Measurements from ENCODE around the gene STXBP2.

Gene STXBP2

DNA sequence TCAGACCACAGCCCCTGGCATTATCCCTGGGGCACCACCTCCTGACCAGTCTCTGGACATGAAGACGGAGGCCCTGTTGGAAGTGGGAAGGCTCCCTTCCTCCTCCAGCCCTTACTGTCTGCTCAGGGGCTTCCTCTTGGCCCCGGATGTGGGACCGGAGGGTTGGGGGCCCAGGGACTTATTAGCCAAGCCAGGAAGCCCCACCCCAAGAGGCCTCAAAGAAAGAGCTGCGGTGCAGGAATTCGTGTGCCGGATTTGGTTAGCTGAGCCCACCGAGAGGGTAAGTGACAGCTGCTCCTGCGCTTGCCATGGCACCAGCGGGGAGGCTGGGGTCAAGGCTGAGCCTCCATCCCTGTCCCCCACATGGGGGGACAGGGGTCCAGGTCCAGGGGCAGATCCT is 31.9 kb downstream of the STXBP2 start, which contains the start of gene RETN:
TSS of gene RETN (plus strand) at position 208 of the 400 bp plus-strand sequence. CDS start 278 bp downstream, outside the sequence.
- H3K27me3 ChIP-seq (ENCODE audit: control insufficient read depth in 2 of 2, insufficient read depth in 2 of 2, low read length in 2 of 2), result peaks cover 12 to 18% of the 10 kb centered on the region in 2 donors
- no peak within 1 kb of the TSS for H3K27ac ChIP-seq (ENCODE audit: low read depth in 2 of 2, low read length in 2 of 2)
- no peaks in the 10 kb centered on the region for H3K4me1 ChIP-seq (ENCODE audit: control insufficient read depth in 2 of 2, insufficient read depth in 2 of 2, low read length in 2 of 2)
- H3K36me3 ChIP-seq (ENCODE audit: control insufficient read depth in 2 of 2, insufficient read depth in 2 of 2, low read length in 2 of 2), result no peaks in the 10 kb centered on the region
- no peak within 1 kb of the TSS for H3K9ac ChIP-seq (ENCODE audit: low read depth in 1 of 2, low read length in 2 of 2)
- no peak within 1 kb of the TSS for H3K4me3 ChIP-seq (ENCODE audit: low read length in 2 of 2)
- H3K9me3 ChIP-seq (ENCODE audit: control insufficient read depth in 2 of 2, low read length in 2 of 2), result no peaks in the 10 kb centered on the region

DNA sequence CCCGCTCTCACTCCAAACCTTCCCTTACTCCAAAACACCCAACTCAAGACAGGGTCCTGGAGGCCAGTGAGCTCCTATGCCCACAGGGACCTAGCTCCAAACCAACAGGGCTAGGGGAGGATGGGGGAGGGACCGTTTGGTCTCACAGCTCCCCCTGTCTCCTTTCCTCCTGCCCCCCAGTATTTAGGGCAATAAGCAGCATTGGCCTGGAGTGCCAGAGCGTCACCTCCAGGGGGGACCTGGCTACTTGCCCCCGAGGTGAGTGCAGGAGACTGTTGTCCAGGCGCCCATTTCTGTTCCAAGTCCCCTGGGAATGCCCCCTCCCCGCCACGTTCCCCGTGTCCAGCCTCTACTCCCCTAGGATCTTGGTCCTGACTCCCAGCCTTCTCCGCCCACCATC is 32.7 kb downstream of the STXBP2 start:
- H3K27me3 ChIP-seq (ENCODE audit: control insufficient read depth in 2 of 2, insufficient read depth in 2 of 2, low read length in 2 of 2), result peaks cover 12 to 18% of the 10 kb centered on the region in 2 donors
- H3K4me1 ChIP-seq (ENCODE audit: control insufficient read depth in 2 of 2, insufficient read depth in 2 of 2, low read length in 2 of 2), result no peaks in the 10 kb centered on the region
- H3K27ac ChIP-seq (ENCODE audit: low read depth in 2 of 2, low read length in 2 of 2), result no peak overlapping the region
- H3K36me3 ChIP-seq (ENCODE audit: control insufficient read depth in 2 of 2, insufficient read depth in 2 of 2, low read length in 2 of 2), result no peaks in the 10 kb centered on the region
- H3K9ac ChIP-seq (ENCODE audit: low read depth in 1 of 2, low read length in 2 of 2), result no peak overlapping the region
- no peak overlapping the region for H3K4me3 ChIP-seq (ENCODE audit: low read length in 2 of 2)
- H3K9me3 ChIP-seq (ENCODE audit: control insufficient read depth in 2 of 2, low read length in 2 of 2), result no peaks in the 10 kb centered on the region

DNA sequence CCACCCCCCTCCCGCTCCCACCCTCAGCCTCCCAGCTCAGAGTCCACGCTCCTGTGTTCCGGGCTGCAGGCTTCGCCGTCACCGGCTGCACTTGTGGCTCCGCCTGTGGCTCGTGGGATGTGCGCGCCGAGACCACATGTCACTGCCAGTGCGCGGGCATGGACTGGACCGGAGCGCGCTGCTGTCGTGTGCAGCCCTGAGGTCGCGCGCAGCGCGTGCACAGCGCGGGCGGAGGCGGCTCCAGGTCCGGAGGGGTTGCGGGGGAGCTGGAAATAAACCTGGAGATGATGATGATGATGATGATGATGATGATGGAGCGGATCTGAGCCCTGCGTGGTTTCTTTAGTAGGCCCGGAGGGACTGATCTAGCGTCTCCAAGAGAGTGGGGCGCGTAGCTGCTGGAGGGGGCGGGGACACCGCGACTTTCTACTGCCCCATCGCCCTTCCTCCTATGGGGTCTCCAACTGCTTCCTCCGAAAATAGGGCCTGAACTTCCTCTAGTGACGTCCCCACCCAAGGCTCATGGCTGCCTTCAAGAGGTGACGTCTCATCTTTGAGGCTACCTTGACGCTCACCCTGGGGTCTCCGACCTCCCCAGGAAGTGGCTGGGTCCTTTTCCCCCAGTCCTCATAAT is 33.4 kb downstream of the STXBP2 start:
- no peaks in the 10 kb centered on the region for H3K36me3 ChIP-seq (ENCODE audit: control insufficient read depth in 2 of 2, insufficient read depth in 2 of 2, low read length in 2 of 2)
- no peaks in the 10 kb centered on the region for H3K9me3 ChIP-seq (ENCODE audit: control insufficient read depth in 2 of 2, low read length in 2 of 2)
- no peaks in the 10 kb centered on the region for H3K4me1 ChIP-seq (ENCODE audit: control insufficient read depth in 2 of 2, insufficient read depth in 2 of 2, low read length in 2 of 2)
- H3K27ac ChIP-seq (ENCODE audit: low read depth in 2 of 2, low read length in 2 of 2), result no peak overlapping the region
- no peak overlapping the region for H3K4me3 ChIP-seq (ENCODE audit: low read length in 2 of 2)
- H3K9ac ChIP-seq (ENCODE audit: low read depth in 1 of 2, low read length in 2 of 2), result no peak overlapping the region
- H3K27me3 ChIP-seq (ENCODE audit: control insufficient read depth in 2 of 2, insufficient read depth in 2 of 2, low read length in 2 of 2), result peaks cover 12 to 18% of the 10 kb centered on the region in 2 donors

DNA sequence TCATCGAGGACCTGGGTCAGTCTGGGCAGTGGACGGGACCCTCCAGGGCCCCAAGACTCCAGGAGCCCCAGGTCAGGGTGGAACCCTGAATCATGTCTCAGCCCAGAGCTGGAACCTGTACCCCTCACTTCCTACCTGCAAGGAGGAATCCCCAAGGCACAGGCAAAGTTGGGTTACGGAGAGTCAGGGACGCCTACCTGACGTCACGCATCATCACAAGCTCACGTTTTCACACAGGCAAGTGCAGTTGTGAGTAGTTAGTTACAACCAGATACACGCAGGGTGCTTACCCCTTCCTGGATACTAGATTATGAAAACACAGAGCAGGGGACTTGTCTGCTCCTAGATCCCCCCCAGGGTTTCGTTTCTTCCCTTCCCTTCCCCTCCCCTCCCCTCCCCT is 33.9 kb downstream of the STXBP2 start:
- H3K9ac ChIP-seq (ENCODE audit: low read depth in 1 of 2, low read length in 2 of 2), result no peak overlapping the region
- H3K4me1 ChIP-seq (ENCODE audit: control insufficient read depth in 2 of 2, insufficient read depth in 2 of 2, low read length in 2 of 2), result no peaks in the 10 kb centered on the region
- peaks cover 12 to 18% of the 10 kb centered on the region in 2 donors for H3K27me3 ChIP-seq (ENCODE audit: control insufficient read depth in 2 of 2, insufficient read depth in 2 of 2, low read length in 2 of 2)
- H3K9me3 ChIP-seq (ENCODE audit: control insufficient read depth in 2 of 2, low read length in 2 of 2), result no peaks in the 10 kb centered on the region
- H3K27ac ChIP-seq (ENCODE audit: low read depth in 2 of 2, low read length in 2 of 2), result no peak overlapping the region
- H3K36me3 ChIP-seq (ENCODE audit: control insufficient read depth in 2 of 2, insufficient read depth in 2 of 2, low read length in 2 of 2), result no peaks in the 10 kb centered on the region
- no peak overlapping the region for H3K4me3 ChIP-seq (ENCODE audit: low read length in 2 of 2)

DNA sequence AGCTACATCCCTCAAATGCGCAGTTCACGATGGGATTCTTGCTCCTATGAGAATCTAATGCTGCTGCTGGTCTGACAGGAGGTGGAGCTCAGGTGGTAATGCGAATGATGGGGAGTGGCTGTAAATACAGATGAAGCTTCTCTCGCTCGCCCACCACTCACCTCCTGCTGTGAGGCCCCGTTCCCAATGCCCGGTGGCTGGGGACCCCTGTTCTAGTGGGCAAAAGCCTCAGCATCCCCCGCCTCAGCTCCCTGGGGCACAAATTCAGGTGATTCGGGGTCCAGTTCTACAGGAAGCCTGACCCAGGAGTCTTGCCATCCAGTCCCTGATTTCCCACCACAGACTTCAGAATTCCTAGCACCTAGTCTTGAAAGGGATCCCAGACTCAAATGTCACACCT is 35.6 kb downstream of the STXBP2 start:
- H3K36me3 ChIP-seq (ENCODE audit: control insufficient read depth in 2 of 2, insufficient read depth in 2 of 2, low read length in 2 of 2), result no peaks in the 10 kb centered on the region
- no peaks in the 10 kb centered on the region for H3K4me1 ChIP-seq (ENCODE audit: control insufficient read depth in 2 of 2, insufficient read depth in 2 of 2, low read length in 2 of 2)
- peaks cover 13 to 18% of the 10 kb centered on the region in 2 donors for H3K27me3 ChIP-seq (ENCODE audit: control insufficient read depth in 2 of 2, insufficient read depth in 2 of 2, low read length in 2 of 2)
- H3K9ac ChIP-seq (ENCODE audit: low read depth in 1 of 2, low read length in 2 of 2), result no peak overlapping the region
- no peak overlapping the region for H3K4me3 ChIP-seq (ENCODE audit: low read length in 2 of 2)
- H3K27ac ChIP-seq (ENCODE audit: low read depth in 2 of 2, low read length in 2 of 2), result no peak overlapping the region
- no peaks in the 10 kb centered on the region for H3K9me3 ChIP-seq (ENCODE audit: control insufficient read depth in 2 of 2, low read length in 2 of 2)

DNA sequence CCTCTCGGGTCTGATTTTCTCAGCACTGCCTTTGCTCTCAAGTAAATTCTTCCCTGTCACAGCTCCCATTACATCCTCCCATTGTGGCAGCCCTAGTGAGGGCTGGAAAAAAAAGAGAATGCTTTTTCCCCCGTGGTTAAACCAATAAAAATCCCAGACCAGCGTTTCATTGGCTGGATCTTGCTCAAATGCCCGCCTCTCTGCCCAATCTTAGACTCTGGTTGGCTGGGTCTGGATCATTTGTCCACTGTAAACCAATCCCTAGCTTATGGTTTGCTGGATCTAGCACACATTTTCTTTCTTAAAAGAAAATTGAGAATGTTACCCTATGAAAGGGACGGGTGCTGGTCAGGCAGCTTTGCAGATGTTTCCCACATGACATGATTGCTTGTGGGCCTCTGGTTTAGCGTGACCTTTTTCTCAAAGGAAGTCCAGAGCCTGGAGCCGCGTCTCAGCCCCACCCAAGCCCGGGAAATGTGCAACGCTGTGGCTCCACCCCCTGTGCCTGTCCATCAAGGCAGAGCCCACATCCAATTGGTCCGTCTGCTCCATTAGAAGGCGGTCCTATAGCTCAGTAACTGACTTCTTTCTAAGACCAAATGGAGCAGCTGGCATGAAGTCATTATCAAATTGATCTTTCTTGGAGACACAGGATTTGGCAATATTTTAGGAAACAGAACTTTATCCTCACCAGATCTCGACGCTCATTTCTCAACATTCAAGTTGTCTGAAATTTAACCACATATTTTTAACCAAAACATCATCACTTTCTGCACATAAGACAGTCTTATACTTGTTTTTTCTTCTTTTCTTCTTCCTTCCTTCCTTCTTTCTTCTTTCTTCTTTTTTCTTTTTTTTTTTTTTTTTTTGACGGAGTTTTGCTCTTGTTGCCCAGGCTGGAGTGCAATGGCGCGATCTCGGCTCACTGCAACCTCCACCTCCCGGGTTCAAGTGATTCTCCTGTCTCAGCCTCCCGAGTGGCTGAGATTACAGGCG is 37.4 kb downstream of the STXBP2 start:
- Histone ChIP-seq H3K27ac (ENCODE audit: low read depth in 2 of 2, low read length in 2 of 2) (no peak overlapping the region), H3K27me3 (ENCODE audit: control insufficient read depth in 2 of 2, insufficient read depth in 2 of 2, low read length in 2 of 2) (peaks cover 16 to 22% of the 10 kb centered on the region in 2 donors), H3K4me3 (ENCODE audit: low read length in 2 of 2) (no peak overlapping the region), H3K9ac (ENCODE audit: low read depth in 1 of 2, low read length in 2 of 2) (no peak overlapping the region), H3K9me3 (ENCODE audit: control insufficient read depth in 2 of 2, low read length in 2 of 2) (no peaks in the 10 kb centered on the region), H3K36me3 (ENCODE audit: control insufficient read depth in 2 of 2, insufficient read depth in 2 of 2, low read length in 2 of 2) (no peaks in the 10 kb centered on the region), H3K4me1 (ENCODE audit: control insufficient read depth in 2 of 2, insufficient read depth in 2 of 2, low read length in 2 of 2) (peaks cover 1 to 2% of the 10 kb centered on the region in 2 donors)

DNA sequence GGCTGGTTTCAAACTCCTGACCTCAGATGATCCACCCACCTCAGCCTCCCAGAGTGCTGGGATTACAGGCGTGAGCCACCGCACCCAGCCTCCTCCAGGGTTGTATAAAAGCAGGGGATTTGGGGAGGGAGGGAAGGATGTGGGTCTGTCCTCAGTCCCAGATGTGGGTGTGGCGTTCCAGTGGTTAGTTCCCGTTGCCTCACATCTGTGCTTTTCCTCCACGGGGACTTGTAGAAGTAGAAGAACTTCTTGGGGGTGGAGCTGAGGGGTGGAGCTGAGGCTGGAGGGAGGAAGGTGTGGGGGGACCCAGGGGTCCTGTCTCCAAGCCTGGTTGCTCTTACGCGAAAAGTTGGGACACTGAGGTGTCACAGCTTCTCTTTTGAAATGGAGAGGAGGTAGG is 39.5 kb downstream of the STXBP2 start:
- Histone ChIP-seq H3K27me3 (ENCODE audit: control insufficient read depth in 2 of 2, insufficient read depth in 2 of 2, low read length in 2 of 2) (peaks cover 9 to 13% of the 10 kb centered on the region in 2 donors), H3K36me3 (ENCODE audit: control insufficient read depth in 2 of 2, insufficient read depth in 2 of 2, low read length in 2 of 2) (no peaks in the 10 kb centered on the region), H3K4me1 (ENCODE audit: control insufficient read depth in 2 of 2, insufficient read depth in 2 of 2, low read length in 2 of 2) (peaks cover 8 to 11% of the 10 kb centered on the region in 2 donors), H3K4me3 (ENCODE audit: low read length in 2 of 2) (no peak overlapping the region), H3K9ac (ENCODE audit: low read depth in 1 of 2, low read length in 2 of 2) (no peak overlapping the region), H3K9me3 (ENCODE audit: control insufficient read depth in 2 of 2, low read length in 2 of 2) (no peaks in the 10 kb centered on the region), H3K27ac (ENCODE audit: low read depth in 2 of 2, low read length in 2 of 2) (no peak overlapping the region)

DNA sequence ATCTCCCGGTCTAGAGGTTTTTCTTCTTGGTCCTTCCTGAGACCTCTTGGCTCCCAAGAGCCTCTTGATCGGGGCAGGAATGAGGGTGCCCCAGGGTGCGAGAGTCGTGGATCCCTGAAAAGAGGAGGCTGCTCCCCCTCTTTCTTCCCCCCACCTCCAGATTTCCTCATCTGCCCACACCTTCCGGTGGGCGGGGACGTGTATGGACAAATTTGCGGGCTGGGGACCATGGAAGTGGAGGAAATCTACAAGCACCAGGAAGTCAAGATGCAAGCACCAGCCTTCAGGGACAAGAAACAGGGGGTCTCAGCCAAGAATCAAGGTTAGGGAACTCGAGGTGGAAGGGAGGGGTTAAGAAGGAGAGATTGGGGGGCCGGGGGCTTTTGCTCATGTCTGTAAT is 39.9 kb downstream of the STXBP2 start, which contains the start of gene MCEMP1:
TSS of gene MCEMP1 (plus strand) at position 237 of the 400 bp plus-strand sequence. CDS start at position 268, 31 bp downstream.
- Histone ChIP-seq H3K27me3 (ENCODE audit: control insufficient read depth in 2 of 2, insufficient read depth in 2 of 2, low read length in 2 of 2) (peaks cover 6 to 13% of the 10 kb centered on the region in 2 donors), H3K4me3 (ENCODE audit: low read length in 2 of 2) (no peak within 1 kb of the TSS), H3K36me3 (ENCODE audit: control insufficient read depth in 2 of 2, insufficient read depth in 2 of 2, low read length in 2 of 2) (no peaks in the 10 kb centered on the region), H3K9ac (ENCODE audit: low read depth in 1 of 2, low read length in 2 of 2) (no peak within 1 kb of the TSS), H3K9me3 (ENCODE audit: control insufficient read depth in 2 of 2, low read length in 2 of 2) (no peaks in the 10 kb centered on the region), H3K27ac (ENCODE audit: low read depth in 2 of 2, low read length in 2 of 2) (no peak within 1 kb of the TSS), H3K4me1 (ENCODE audit: control insufficient read depth in 2 of 2, insufficient read depth in 2 of 2, low read length in 2 of 2) (peaks cover 9 to 14% of the 10 kb centered on the region in 2 donors)

DNA sequence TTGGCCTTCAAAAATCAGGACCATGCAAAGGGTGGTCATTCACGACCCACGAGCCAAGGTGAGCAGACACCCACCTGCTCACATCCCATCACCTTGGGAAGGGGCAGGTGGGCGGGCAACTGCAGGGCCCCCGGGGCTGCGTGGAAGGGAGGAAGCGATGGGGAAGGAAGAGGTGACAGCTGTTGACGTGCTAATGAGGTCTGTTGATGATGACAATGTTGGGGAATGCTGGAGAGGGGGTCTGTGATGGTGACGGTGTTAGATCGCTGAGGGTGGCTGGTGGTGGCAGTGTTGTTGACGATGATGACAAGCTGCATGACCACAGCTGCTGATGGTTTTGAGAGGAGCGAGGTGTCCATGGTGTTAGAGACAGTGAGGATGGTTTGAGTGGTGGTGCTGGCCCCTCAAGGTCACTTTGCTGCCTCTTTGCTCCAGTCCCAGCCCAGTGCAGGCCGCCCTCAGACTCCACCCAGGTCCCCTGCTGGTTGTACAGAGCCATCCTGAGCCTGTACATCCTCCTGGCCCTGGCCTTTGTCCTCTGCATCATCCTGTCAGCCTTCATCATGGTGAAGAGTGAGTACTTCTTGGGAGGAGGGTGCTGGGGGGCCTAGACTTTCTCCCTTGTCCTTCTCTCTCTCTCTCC is 40.9 kb downstream of the STXBP2 start:
- Histone ChIP-seq H3K4me1 (ENCODE audit: control insufficient read depth in 2 of 2, insufficient read depth in 2 of 2, low read length in 2 of 2) (peaks cover 12 to 14% of the 10 kb centered on the region in 2 donors), H3K36me3 (ENCODE audit: control insufficient read depth in 2 of 2, insufficient read depth in 2 of 2, low read length in 2 of 2) (peaks cover 3 to 5% of the 10 kb centered on the region in 2 donors), H3K4me3 (ENCODE audit: low read length in 2 of 2) (no peak overlapping the region), H3K27ac (ENCODE audit: low read depth in 2 of 2, low read length in 2 of 2) (no peak overlapping the region), H3K9me3 (ENCODE audit: control insufficient read depth in 2 of 2, low read length in 2 of 2) (no peaks in the 10 kb centered on the region), H3K9ac (ENCODE audit: low read depth in 1 of 2, low read length in 2 of 2) (no peak overlapping the region), H3K27me3 (ENCODE audit: control insufficient read depth in 2 of 2, insufficient read depth in 2 of 2, low read length in 2 of 2) (peaks cover 4 to 13% of the 10 kb centered on the region in 2 donors)
